Panc1 (cell line): ENCODE results near the gene APOA5. TPM values are rescaled to one million over a fixed set of nuclear protein-coding genes. Genes with fewer than 3 reads are reported as not detected.
A peak's percentile ranks its signal among the peaks of the same experiment; 100 is the strongest.

ENCODE experiments used
- ATAC-seq: fragments of 200-7000 bp; cut with Tn5 transposase; 2 replicates; pipeline ENCODE4 v1.9.1; 2020; ENCODE audit warnings: mild to moderate bottlenecking, moderate library complexity
- BruUV-seq: library from RNA; stranded (reverse); fragments of 400-500 nt; replicated peaks from 2 replicates; lab custom pipeline; 2021; lab: Mats Ljungman, UMichigan
- CTCF ChIA-PET: fragments of 300-600 bp; sonication (Branson Sonifier 250); formaldehyde crosslinking; loops from one replicate; lab custom pipeline; 2022; ENCODE audit warnings: antibody characterized with exemption; lab: Charles Lee
- POLR2A ChIA-PET: fragments of 300-600 bp; sonication (Branson Sonifier 250); formaldehyde crosslinking; loops from one replicate; lab custom pipeline; 2022; ENCODE audit warnings: antibody characterized with exemption; lab: Charles Lee
- DNase-seq: peaks from one replicate; pipeline ENCODE4 v3.0.0-alpha.2; 2010; ENCODE audit warnings: low read depth, low spot score
- H3K27ac ChIP-seq: 2 replicates; pipeline ENCODE4 v1.5.1; 2011; ENCODE audit warnings: mild to moderate bottlenecking, low read length, inconsistent platforms
- H3K27me3 ChIP-seq: fragments of 200-500 bp; sonication (Bioruptor generic); 2 replicates; pipeline ENCODE4 v1.6.0; 2014; ENCODE audit warnings: low read length, inconsistent platforms; ENCODE audit not compliant: control insufficient read depth, insufficient read depth
- H3K36me3 ChIP-seq: fragments of 200-500 bp; sonication (Bioruptor generic); 2 replicates; pipeline ENCODE4 v1.5.1; 2014; ENCODE audit warnings: inconsistent platforms, mild to moderate bottlenecking, low read length, moderate library complexity; ENCODE audit not compliant: control insufficient read depth, insufficient read depth
- H3K4me1 ChIP-seq: 2 replicates; pipeline ENCODE4 v1.5.1; 2011; ENCODE audit warnings: inconsistent platforms, mild to moderate bottlenecking, low read length, moderate library complexity; ENCODE audit not compliant: control insufficient read depth, insufficient read depth
- H3K4me3 ChIP-seq, 2 experiments: 2 replicates each; pipeline ENCODE4 v1.5.1; 2011 to 2012; ENCODE audit warnings: low read depth in 2 of 2, low read length in 2 of 2, mild to moderate bottlenecking in 2 of 2, inconsistent platforms in 1 of 2, moderate library complexity in 1 of 2
- H3K9me3 ChIP-seq: fragments of 200-500 bp; sonication (Bioruptor generic); 2 replicates; pipeline ENCODE4 v1.5.1; 2014; ENCODE audit warnings: low read depth, mild to moderate bottlenecking, inconsistent platforms, low read length, moderate library complexity; ENCODE audit not compliant: control insufficient read depth, insufficient read depth
- POLR2AphosphoS5 ChIP-seq: IDR thresholded peaks from 2 replicates; pipeline ENCODE4 v1.6.1; 2012; ENCODE audit warnings: mild to moderate bottlenecking, low read depth, low read length, moderate library complexity
- REST ChIP-seq, 2 experiments: IDR thresholded peaks; 2 replicates each; pipeline ENCODE4 v1.6.1; 2011 to 2012; ENCODE audit warnings: low read depth in 2 of 2, control low read depth in 1 of 2, low read length in 1 of 2, mild to moderate bottlenecking in 1 of 2, moderate library complexity in 1 of 2; ENCODE audit not compliant: insufficient read depth in 1 of 2
- SIN3A ChIP-seq: IDR thresholded peaks from 2 replicates; pipeline ENCODE4 v1.6.1; 2012; ENCODE audit warnings: low read depth, mild to moderate bottlenecking, low read length, moderate library complexity, borderline replicate concordance; ENCODE audit not compliant: insufficient read depth
- TCF7L2 ChIP-seq: IDR thresholded peaks from 2 replicates; pipeline ENCODE4 v1.6.1; 2011; ENCODE audit warnings: mild to moderate bottlenecking, low read depth, low read length, inconsistent platforms
- in situ Hi-C: cut with HindIII; loops from 2 replicates; pipeline ENCODE4 v1.10.0; 2016; ENCODE audit warnings: low sequenced_read_pairs, low pct_unique_long_range_greater_than_20kb
- intact Hi-C: fragments of 100-400 bp; cut with micrococcal nuclease; formaldehyde crosslinking; loops from one replicate; pipeline ENCODE4 v1.10.0; 2022; ENCODE audit not compliant: unreplicated experiment
- total RNA-seq: library from RNA; stranded (reverse); gene quantifications from one replicate; pipeline ENCODE4 v1.2.1, GENCODE V29; 2021; ENCODE audit not compliant: unreplicated experiment
- TF ChIP-seq, protein P1 (sequence below): fragments of 450-650 bp; IDR thresholded peaks from 2 replicates; pipeline ENCODE4 v1.5.1; 2017; ENCODE audit warnings: mild to moderate bottlenecking

Gene APOA5
- total RNA-seq, 1 experiment from 2014 or later: 0.39 TPM

DNA sequence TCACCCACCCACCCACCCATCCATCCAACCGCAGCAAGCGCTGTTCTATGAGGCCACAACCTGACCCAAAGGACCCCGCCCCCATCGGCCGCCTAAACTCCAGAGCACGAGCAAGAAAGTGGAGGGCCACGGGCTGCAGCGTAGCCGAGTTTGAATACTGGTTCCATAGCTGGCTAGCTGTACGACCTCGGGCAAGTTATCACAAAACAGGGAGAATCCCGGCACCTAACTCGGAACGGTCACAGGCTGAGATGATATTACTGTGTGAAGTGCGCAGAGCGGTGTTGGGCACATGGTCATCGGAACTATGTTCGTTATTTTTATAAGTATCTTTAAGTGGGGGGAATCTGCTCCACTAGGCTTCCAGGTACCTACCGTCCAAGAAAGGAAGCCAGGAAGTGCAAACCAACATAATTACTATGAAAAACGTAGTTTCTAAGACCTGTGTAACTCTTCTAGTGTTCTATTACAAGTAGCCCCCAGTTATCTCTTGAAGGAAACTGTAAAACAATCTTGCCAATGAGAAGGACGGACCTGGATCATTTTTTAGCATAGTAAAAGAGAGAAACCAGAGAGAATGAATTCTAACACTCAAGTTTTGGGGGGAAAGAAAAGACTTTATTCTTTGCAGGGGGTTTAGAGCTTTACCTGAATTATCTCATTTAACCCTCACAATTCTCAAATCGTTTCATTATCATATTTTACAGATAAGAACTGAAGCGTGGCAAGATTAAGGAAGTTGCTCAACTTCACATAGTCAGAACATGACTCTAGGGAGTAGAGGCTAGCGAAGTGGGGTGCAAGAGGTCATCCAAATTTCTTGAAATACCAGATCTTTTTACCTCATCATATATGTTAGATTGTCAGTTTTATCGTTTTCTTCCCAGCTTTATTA lies 18.2 kb downstream of the APOA5 start:
- in situ Hi-C loops: no loop called here
- TF ChIP-seq SIN3A (no peak), POLR2AphosphoS5 (0 out of 2 replicates have a peak, but pooled peaks have one; percentile 33)
- Histone ChIP-seq H3K27ac (peak overlapping the region; percentile 95), H3K27me3 (no peaks in the 10 kb centered on the region), H3K36me3 (peaks cover 11% of the 10 kb centered on the region), H3K4me3 (peak overlapping the region; percentile 90 to 96), H3K9me3 (no peaks in the 10 kb centered on the region), H3K4me1 (peaks cover 20% of the 10 kb centered on the region)
- intact Hi-C loops: no loop called here
- ChIA-PET POLR2A (interaction anchor here (1.7 kb wide), 1 partner anchor 13 kb away, joined by 3 read pairs; no protein-coding TSS in a partner anchor), CTCF (no interaction called here)
- ATAC-seq: peak; percentile 75
- BruUV-seq: TSS peak; percentile 97
- no peak for DNase-seq

GRCh38 chr11:116772443-116773202 lies 19.1 kb downstream of the APOA5 start, which contains the start of gene BUD13:
Gene BUD13 (minus strand): TSS chr11:116772987. CDS start chr11:116772964, 23 bp downstream.
- in situ Hi-C loops: no loop called here
- intact Hi-C loops: no loop called here
- peak within 1 kb of the TSS; percentile 99 for H3K27ac ChIP-seq
- ATAC-seq: peak; percentile 95
- ChIA-PET CTCF (interaction anchor here (1.2 kb wide), 1 partner anchor 17 kb away, joined by 4 read pairs; no protein-coding TSS in a partner anchor), POLR2A (interaction anchor here (1.7 kb wide), 1 partner anchor 14 kb away, joined by 3 read pairs; no protein-coding TSS in a partner anchor)
- H3K27me3 ChIP-seq: no peaks in the 10 kb centered on the region
- peak within 1 kb of the TSS; percentile 90 to 96 for H3K4me3 ChIP-seq
- H3K9me3 ChIP-seq: no peaks in the 10 kb centered on the region
- TF ChIP-seq TCF7L2 (peak; percentile 25; the same call in 1 of the 2 replicates), POLR2AphosphoS5 (peak; percentile 97), SIN3A (peak; percentile 94; the same call in 1 of the 2 replicates), REST (IDR thresholded peaks at IDR 0.05; ENCODE audit: insufficient read depth in 1 of 2, low read depth in 2 of 2, low read length in 1 of 2) (peak in 1 of 2 experiments; percentile 79; a peak in 2 of 4 replicates)
- TF ChIP-seq, protein P1, sequence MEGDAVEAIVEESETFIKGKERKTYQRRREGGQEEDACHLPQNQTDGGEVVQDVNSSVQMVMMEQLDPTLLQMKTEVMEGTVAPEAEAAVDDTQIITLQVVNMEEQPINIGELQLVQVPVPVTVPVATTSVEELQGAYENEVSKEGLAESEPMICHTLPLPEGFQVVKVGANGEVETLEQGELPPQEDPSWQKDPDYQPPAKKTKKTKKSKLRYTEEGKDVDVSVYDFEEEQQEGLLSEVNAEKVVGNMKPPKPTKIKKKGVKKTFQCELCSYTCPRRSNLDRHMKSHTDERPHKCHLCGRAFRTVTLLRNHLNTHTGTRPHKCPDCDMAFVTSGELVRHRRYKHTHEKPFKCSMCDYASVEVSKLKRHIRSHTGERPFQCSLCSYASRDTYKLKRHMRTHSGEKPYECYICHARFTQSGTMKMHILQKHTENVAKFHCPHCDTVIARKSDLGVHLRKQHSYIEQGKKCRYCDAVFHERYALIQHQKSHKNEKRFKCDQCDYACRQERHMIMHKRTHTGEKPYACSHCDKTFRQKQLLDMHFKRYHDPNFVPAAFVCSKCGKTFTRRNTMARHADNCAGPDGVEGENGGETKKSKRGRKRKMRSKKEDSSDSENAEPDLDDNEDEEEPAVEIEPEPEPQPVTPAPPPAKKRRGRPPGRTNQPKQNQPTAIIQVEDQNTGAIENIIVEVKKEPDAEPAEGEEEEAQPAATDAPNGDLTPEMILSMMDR: no peak
- BruUV-seq: no TSS peak
- H3K36me3 ChIP-seq: peaks cover 12% of the 10 kb centered on the region
- H3K4me1 ChIP-seq: peaks cover 20% of the 10 kb centered on the region
- no peak for DNase-seq
